Astrocyte (in vitro differentiated cells and primary cell): ENCODE measurements around the gene SLC4A9. TPM values are rescaled to one million over a fixed set of nuclear protein-coding genes. Genes with fewer than 3 reads are reported as not detected.

Experiments used
- DNase-seq: peaks from one replicate; pipeline ENCODE4 v3.0.0-alpha.2; 2010; ENCODE audit warnings: low read depth
- FAIRE-seq: peaks from 2 replicates; lab custom pipeline; 2011; peaks lifted over from hg19 to GRCh38; lab: Jason Lieb, UNC
- H2AFZ ChIP-seq: 2 replicates; pipeline ENCODE4 v1.6.0; 2012; ENCODE audit warnings: low read depth, low read length, inconsistent platforms
- H3K27ac ChIP-seq: 2 replicates; pipeline ENCODE4 v1.5.1; 2011; ENCODE audit warnings: low read depth, low read length, inconsistent platforms
- H3K27me3 ChIP-seq: 2 replicates; pipeline ENCODE4 v1.6.0; 2011; ENCODE audit warnings: low read length, inconsistent platforms; ENCODE audit not compliant: insufficient read depth
- H3K36me3 ChIP-seq: 2 replicates; pipeline ENCODE4 v1.5.1; 2011; ENCODE audit warnings: low read length, inconsistent platforms; ENCODE audit not compliant: insufficient read depth
- H3K4me1 ChIP-seq: 2 replicates; pipeline ENCODE4 v1.5.1; 2011; ENCODE audit warnings: low read length, inconsistent platforms; ENCODE audit not compliant: insufficient read depth
- H3K4me2 ChIP-seq: 2 replicates; pipeline ENCODE4 v1.6.0; 2012; ENCODE audit warnings: low read length, inconsistent platforms
- H3K4me3 ChIP-seq: 2 replicates; pipeline ENCODE4 v1.5.1; 2011; ENCODE audit warnings: low read depth, mild to moderate bottlenecking, low read length, inconsistent platforms; ENCODE audit not compliant: insufficient read depth
- H3K79me2 ChIP-seq: 2 replicates; pipeline ENCODE4 v1.6.0; 2012; ENCODE audit warnings: mild to moderate bottlenecking, low read length, inconsistent platforms; ENCODE audit not compliant: insufficient read depth
- H3K9ac ChIP-seq: 2 replicates; pipeline ENCODE4 v1.6.0; 2012; ENCODE audit warnings: mild to moderate bottlenecking, low read length, inconsistent platforms
- H3K9me3 ChIP-seq: 2 replicates; pipeline ENCODE4 v1.5.1; 2012; ENCODE audit warnings: low read depth, mild to moderate bottlenecking, low read length, inconsistent platforms; ENCODE audit not compliant: insufficient read depth
- H4K20me1 ChIP-seq: 2 replicates; pipeline ENCODE4 v1.6.0; 2012; ENCODE audit warnings: low read length, inconsistent platforms; ENCODE audit not compliant: insufficient read depth
- H3K27ac Mint-ChIP-seq: one replicate; pipeline ENCODE4 v1.8.0; 2021; ENCODE audit warnings: mild to moderate bottlenecking, mixed read lengths; ENCODE audit not compliant: unreplicated experiment
- H3K27me3 Mint-ChIP-seq: one replicate; pipeline ENCODE4 v1.8.0; 2021; ENCODE audit warnings: low read depth, mixed read lengths; ENCODE audit not compliant: unreplicated experiment
- H3K36me3 Mint-ChIP-seq: one replicate; pipeline ENCODE4 v1.8.0; 2021; ENCODE audit warnings: low read depth, mixed read lengths; ENCODE audit not compliant: unreplicated experiment
- H3K4me1 Mint-ChIP-seq: one replicate; pipeline ENCODE4 v1.8.0; 2021; ENCODE audit warnings: low read depth, mixed read lengths; ENCODE audit not compliant: unreplicated experiment
- H3K4me3 Mint-ChIP-seq: one replicate; pipeline ENCODE4 v1.8.0; 2021; ENCODE audit warnings: mild to moderate bottlenecking, moderate library complexity, mixed read lengths; ENCODE audit not compliant: unreplicated experiment
- H3K9me3 Mint-ChIP-seq: one replicate; pipeline ENCODE4 v1.8.0; 2021; ENCODE audit warnings: mild to moderate bottlenecking, mixed read lengths; ENCODE audit not compliant: unreplicated experiment
- CTCF ChIP-seq: IDR thresholded peaks from 2 replicates; pipeline ENCODE4 v1.5.1; 2011; ENCODE audit warnings: low read depth, mild to moderate bottlenecking, inconsistent platforms, low read length, moderate library complexity; ENCODE audit not compliant: insufficient read depth
- EZH2 ChIP-seq: IDR thresholded peaks from 2 replicates; pipeline ENCODE4 v1.6.1; 2012; ENCODE audit warnings: mild to moderate bottlenecking, low read length, inconsistent platforms; ENCODE audit not compliant: insufficient read depth
- total RNA-seq: library from RNA; stranded (reverse); gene quantifications from 2 replicates; pipeline ENCODE4 v1.2.1, GENCODE V29; 2021

Gene SLC4A9
- total RNA-seq, 1 donor from 2014 or later: 0.25 TPM

- Mint-ChIP-seq H3K27me3 (no peaks in the 10 kb centered on the region), H3K4me3 (no peak overlapping the region), H3K9me3 (no peaks in the 10 kb centered on the region), H3K27ac (no peak overlapping the region), H3K4me1 (no peaks in the 10 kb centered on the region), H3K36me3 (no peaks in the 10 kb centered on the region)
- no peaks in the 10 kb centered on the region for H3K9me3 ChIP-seq
- no peak overlapping the region for H3K27ac ChIP-seq
- H3K4me2 ChIP-seq: no peak overlapping the region
- DNase-seq: no peak
- H2AFZ ChIP-seq: no peak overlapping the region
- no peaks in the 10 kb centered on the region for H3K4me1 ChIP-seq
- no peak for TF ChIP-seq EZH2
- no peak for TF ChIP-seq CTCF
- FAIRE-seq: no peak
- no peaks in the 10 kb centered on the region for H3K27me3 ChIP-seq
- H4K20me1 ChIP-seq: no peaks in the 10 kb centered on the region
- H3K36me3 ChIP-seq: no peaks in the 10 kb centered on the region
- H3K9ac ChIP-seq: no peak overlapping the region
- no peaks in the 10 kb centered on the region for H3K79me2 ChIP-seq
- H3K4me3 ChIP-seq: no peak overlapping the region
Measured at GRCh38 chr5:140388052-140388451, 28.1 kb downstream of the SLC4A9 start.

- H3K27me3 ChIP-seq: no peaks in the 10 kb centered on the region
- no peak overlapping the region for H3K4me3 ChIP-seq
- H3K4me1 Mint-ChIP-seq: no peaks in the 10 kb centered on the region
- H3K9me3 Mint-ChIP-seq: no peaks in the 10 kb centered on the region
- no peaks in the 10 kb centered on the region for H3K9me3 ChIP-seq
- no peaks in the 10 kb centered on the region for H4K20me1 ChIP-seq
- H3K36me3 Mint-ChIP-seq: no peaks in the 10 kb centered on the region
- no peaks in the 10 kb centered on the region for H3K36me3 ChIP-seq
- H3K9ac ChIP-seq: no peak overlapping the region
- no peak overlapping the region for H3K4me3 Mint-ChIP-seq
- H3K27ac ChIP-seq: no peak overlapping the region
- FAIRE-seq: no peak
- no peak for DNase-seq
- H3K4me2 ChIP-seq: no peak overlapping the region
- no peaks in the 10 kb centered on the region for H3K27me3 Mint-ChIP-seq
- no peak overlapping the region for H3K27ac Mint-ChIP-seq
- no peaks in the 10 kb centered on the region for H3K4me1 ChIP-seq
- no peak for TF ChIP-seq CTCF
- TF ChIP-seq EZH2: no peak
- H2AFZ ChIP-seq: no peak overlapping the region
- no peaks in the 10 kb centered on the region for H3K79me2 ChIP-seq
Measured at GRCh38 chr5:140391312-140391711, 31.3 kb downstream of the SLC4A9 start.

GRCh38 chr5:140391732-140392131 lies 31.7 kb downstream of the SLC4A9 start:
- H3K4me3 ChIP-seq: no peak overlapping the region
- no peaks in the 10 kb centered on the region for H3K9me3 ChIP-seq
- no peak overlapping the region for H2AFZ ChIP-seq
- Mint-ChIP-seq H3K4me3 (no peak overlapping the region), H3K27ac (no peak overlapping the region), H3K27me3 (no peaks in the 10 kb centered on the region), H3K4me1 (no peaks in the 10 kb centered on the region), H3K9me3 (no peaks in the 10 kb centered on the region), H3K36me3 (no peaks in the 10 kb centered on the region)
- H3K79me2 ChIP-seq: no peaks in the 10 kb centered on the region
- TF ChIP-seq EZH2: no peak
- no peaks in the 10 kb centered on the region for H3K4me1 ChIP-seq
- H3K36me3 ChIP-seq: no peaks in the 10 kb centered on the region
- no peaks in the 10 kb centered on the region for H4K20me1 ChIP-seq
- no peak overlapping the region for H3K9ac ChIP-seq
- H3K27ac ChIP-seq: no peak overlapping the region
- FAIRE-seq (no peak), DNase-seq (no peak)
- no peak overlapping the region for H3K4me2 ChIP-seq
- H3K27me3 ChIP-seq: no peaks in the 10 kb centered on the region
